HepG2 (cell line): Measurements from ENCODE around the gene SAMD4A. TPM values are rescaled to one million over a fixed set of nuclear protein-coding genes. Genes with fewer than 3 reads are reported as not detected.
A peak's percentile ranks its signal among the peaks of the same experiment; 100 is the strongest.

ENCODE experiments used
- CHCHD3 ChIP-seq: sonication (generic); formaldehyde crosslinking; IDR thresholded peaks from 2 replicates; pipeline ENCODE4 v1.8.0; 2022; ENCODE audit warnings: mild to moderate bottlenecking, missing genetic modification reagents, moderate library complexity
- ELF3 ChIP-seq: IDR thresholded peaks from 2 replicates; pipeline ENCODE4 v1.6.1; 2016; ENCODE audit warnings: missing genetic modification reagents, missing compliant biosample characterization
- ERF ChIP-seq: IDR thresholded peaks from 2 replicates; pipeline ENCODE4 v1.6.1; 2018; ENCODE audit warnings: missing biosample characterization, missing genetic modification reagents
- GLI4 ChIP-seq: sonication (generic); formaldehyde crosslinking; IDR thresholded peaks from 2 replicates; pipeline ENCODE4 v1.5.1; 2020; ENCODE audit warnings: missing genetic modification reagents, mild to moderate bottlenecking, moderate library complexity, borderline replicate concordance
- HMG20A ChIP-seq: IDR thresholded peaks from 2 replicates; pipeline ENCODE4 v1.6.1; 2016; ENCODE audit warnings: borderline replicate concordance
- KAT2B ChIP-seq: fragments of 150-350 bp; IDR thresholded peaks from 2 replicates; pipeline ENCODE4 v1.6.1; 2014; ENCODE audit warnings: low read depth, low read length, borderline replicate concordance
- KAT7 ChIP-seq: IDR thresholded peaks from 2 replicates; pipeline ENCODE4 v1.6.1; 2018; ENCODE audit warnings: borderline replicate concordance, missing compliant biosample characterization
- MEIS1 ChIP-seq: sonication (generic); formaldehyde crosslinking; IDR thresholded peaks from 2 replicates; pipeline ENCODE4 v1.9.0; 2021; ENCODE audit warnings: mild to moderate bottlenecking, missing genetic modification reagents, moderate library complexity, borderline replicate concordance
- POLR2AphosphoS2 ChIP-seq: IDR thresholded peaks from 2 replicates; pipeline ENCODE4 v1.6.1; 2011; ENCODE audit warnings: low read depth, low read length, improper control_type of control experiment
- RARA ChIP-seq: IDR thresholded peaks from 2 replicates; pipeline ENCODE4 v1.6.1; 2016; ENCODE audit warnings: missing genetic modification reagents, missing compliant biosample characterization
- REL ChIP-seq: sonication (generic); formaldehyde crosslinking; conservative IDR thresholded peaks from 2 replicates; pipeline ENCODE4 v1.8.0; 2022; ENCODE audit warnings: mild to moderate bottlenecking, missing genetic modification reagents, moderate library complexity
- RXRB ChIP-seq: IDR thresholded peaks from 2 replicates; pipeline ENCODE4 v1.6.1; 2016; ENCODE audit warnings: borderline replicate concordance, missing genetic modification reagents, missing compliant biosample characterization
- SRSF4 ChIP-seq: fragments of 200-400 bp; formaldehyde crosslinking; IDR thresholded peaks from one replicate; pipeline ENCODE4 v1.6.1; 2018; ENCODE audit warnings: mild to moderate bottlenecking, low read depth, low read length, moderate library complexity; ENCODE audit not compliant: poor library complexity, severe bottlenecking
- TOE1 ChIP-seq: sonication (generic); formaldehyde crosslinking; IDR thresholded peaks from 2 replicates; pipeline ENCODE4 v1.4.0; 2020; ENCODE audit warnings: mild to moderate bottlenecking, missing genetic modification reagents
- ZBTB3 ChIP-seq: sonication (generic); formaldehyde crosslinking; IDR thresholded peaks from 2 replicates; pipeline ENCODE4 v1.4.0; 2020; ENCODE audit warnings: low read depth, mild to moderate bottlenecking, moderate library complexity, missing genetic modification reagents, borderline replicate concordance
- ZBTB8A ChIP-seq: sonication (generic); formaldehyde crosslinking; IDR thresholded peaks from 2 replicates; pipeline ENCODE4 v1.4.0; 2020; ENCODE audit warnings: mild to moderate bottlenecking, low read depth, missing genetic modification reagents, borderline replicate concordance
- ZNF510 ChIP-seq: sonication (generic); formaldehyde crosslinking; IDR thresholded peaks from 2 replicates; pipeline ENCODE4 v1.4.0; 2020; ENCODE audit warnings: low read depth, mild to moderate bottlenecking, missing genetic modification reagents
- ZNF616 ChIP-seq: sonication (generic); formaldehyde crosslinking; IDR thresholded peaks from 2 replicates; pipeline ENCODE4 v1.5.0; 2020; ENCODE audit warnings: low read depth, mild to moderate bottlenecking, missing genetic modification reagents
- ZNF670 ChIP-seq: sonication (generic); formaldehyde crosslinking; IDR thresholded peaks from 2 replicates; pipeline ENCODE4 v1.8.0; 2022; ENCODE audit warnings: mild to moderate bottlenecking, missing genetic modification reagents, borderline replicate concordance
- polyA plus RNA-seq, 8 experiments: library from polyadenylated mRNA; depleted of rRNA in 3 of 8; stranded (reverse) in 7 of 8; unstranded in 1 of 8; fragments of >200 nt; fragmentation: Illumina TruSeq in 4 of 8; extraction: Trizol in 4 of 8; gene quantifications; 2 replicates each; pipeline versions ENCODE4 v1.2.1 to v1.2.3, GENCODE V29; 2011 to 2016; ENCODE audit warnings: low read depth in 4 of 8, missing spikeins in 1 of 8, mixed read lengths in 1 of 8; ENCODE audit not compliant: insufficient read depth in 1 of 8
- total RNA-seq, 5 experiments: library from RNA; depleted of rRNA; stranded (reverse); fragments of >200 nt; fragmentation: Illumina TruSeq; extraction: Trizol; gene quantifications; 2 replicates each; pipeline ENCODE4 v1.2.3, GENCODE V29; 2016; ENCODE audit warnings: low read depth in 1 of 5
- TF ChIP-seq, protein P1 (sequence below): sonication (generic); formaldehyde crosslinking; IDR thresholded peaks from 2 replicates; pipeline ENCODE4 v1.5.1; 2020; ENCODE audit warnings: mild to moderate bottlenecking, missing genetic modification reagents
- TF ChIP-seq, protein P2 (sequence below): sonication (generic); formaldehyde crosslinking; IDR thresholded peaks from 2 replicates; pipeline ENCODE4 v1.5.0; 2020; ENCODE audit warnings: mild to moderate bottlenecking, missing genetic modification reagents, moderate library complexity
- TF ChIP-seq, protein P3 (sequence below): sonication (generic); formaldehyde crosslinking; IDR thresholded peaks from 2 replicates; pipeline ENCODE4 v1.8.0; 2022; ENCODE audit warnings: mild to moderate bottlenecking, missing genetic modification reagents, borderline replicate concordance
- TF ChIP-seq, protein P4 (sequence below): fragments of 450-650 bp; IDR thresholded peaks from 2 replicates; pipeline ENCODE4 v1.6.1; 2016

Gene SAMD4A
- total and polyA plus RNA-seq, 2 of the 13 experiments (the other 11 are each of a cell fraction or from before 2014, with no cell fraction given), result 11.8 to 13.0 TPM

DNA sequence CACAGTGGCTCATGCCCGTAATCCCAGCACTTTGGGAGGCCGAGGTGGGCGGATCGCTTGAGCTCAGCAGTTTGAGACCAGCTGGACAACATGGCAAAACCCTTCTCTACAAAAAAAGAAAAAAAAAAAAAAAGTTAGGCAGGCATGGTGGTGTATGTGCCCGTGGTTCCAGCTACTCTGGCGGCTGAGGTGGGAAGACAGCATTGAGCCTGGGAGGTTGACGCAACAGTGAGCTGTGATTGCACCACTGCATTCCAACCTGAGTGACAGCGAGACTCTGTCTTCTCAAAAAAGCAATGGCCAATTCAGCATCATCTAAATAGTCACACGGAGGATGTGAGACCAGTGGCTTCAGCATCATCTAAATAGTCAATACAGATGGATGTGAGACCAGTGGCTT lies 10.4 kb upstream of the SAMD4A start (continued):
- TF ChIP-seq POLR2AphosphoS2 (no peak), ELF3 (no peak), REL (CRISPR knock-in tag) (no peak), CHCHD3 (CRISPR knock-in tag) (no peak), ZNF510 (no peak), KAT2B (no peak), SRSF4 (no peak), ZBTB3 (CRISPR knock-in tag) (no peak), ZNF616 (CRISPR knock-in tag) (no peak), HMG20A (peak; percentile 49), GLI4 (CRISPR knock-in tag) (no peak), ERF (CRISPR knock-in tag) (no peak), RARA (CRISPR knock-in tag) (peak; percentile 24; the same call in 1 of the 2 replicates), TOE1 (CRISPR knock-in tag) (no peak), ZBTB8A (CRISPR knock-in tag) (no peak), KAT7 (no peak), MEIS1 (CRISPR knock-in tag) (no peak), RXRB (CRISPR knock-in tag) (0 out of 2 replicates have a peak, but pooled peaks have one; percentile 49), ZNF670 (CRISPR knock-in tag) (no peak)
- TF ChIP-seq, protein P1, sequence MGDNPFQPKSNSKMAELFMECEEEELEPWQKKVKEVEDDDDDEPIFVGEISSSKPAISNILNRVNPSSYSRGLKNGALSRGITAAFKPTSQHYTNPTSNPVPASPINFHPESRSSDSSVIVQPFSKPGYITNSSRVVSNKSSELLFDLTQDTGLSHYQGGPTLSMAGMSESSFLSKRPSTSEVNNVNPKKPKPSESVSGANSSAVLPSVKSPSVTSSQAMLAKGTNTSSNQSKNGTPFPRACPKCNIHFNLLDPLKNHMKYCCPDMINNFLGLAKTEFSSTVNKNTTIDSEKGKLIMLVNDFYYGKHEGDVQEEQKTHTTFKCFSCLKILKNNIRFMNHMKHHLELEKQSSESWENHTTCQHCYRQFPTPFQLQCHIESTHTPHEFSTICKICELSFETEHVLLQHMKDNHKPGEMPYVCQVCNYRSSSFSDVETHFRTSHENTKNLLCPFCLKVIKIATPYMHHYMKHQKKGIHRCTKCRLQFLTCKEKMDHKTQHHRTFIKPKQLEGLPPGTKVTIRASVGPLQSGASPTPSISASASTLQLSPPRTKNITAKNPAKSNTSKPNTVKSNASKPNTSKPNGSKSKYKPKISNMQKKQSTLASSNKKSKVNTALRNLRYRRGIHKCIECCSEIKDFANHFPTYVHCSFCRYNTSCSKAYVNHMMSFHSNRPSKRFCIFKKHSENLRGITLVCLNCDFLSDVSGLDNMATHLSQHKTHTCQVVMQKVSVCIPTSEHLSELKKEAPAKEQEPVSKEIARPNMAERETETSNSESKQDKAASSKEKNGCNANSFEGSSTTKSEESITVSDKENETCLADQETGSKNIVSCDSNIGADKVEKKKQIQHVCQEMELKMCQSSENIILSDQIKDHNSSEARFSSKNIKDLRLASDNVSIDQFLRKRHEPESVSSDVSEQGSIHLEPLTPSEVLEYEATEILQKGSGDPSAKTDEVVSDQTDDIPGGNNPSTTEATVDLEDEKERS (CRISPR knock-in tag), result no peak
- TF ChIP-seq, protein P2, sequence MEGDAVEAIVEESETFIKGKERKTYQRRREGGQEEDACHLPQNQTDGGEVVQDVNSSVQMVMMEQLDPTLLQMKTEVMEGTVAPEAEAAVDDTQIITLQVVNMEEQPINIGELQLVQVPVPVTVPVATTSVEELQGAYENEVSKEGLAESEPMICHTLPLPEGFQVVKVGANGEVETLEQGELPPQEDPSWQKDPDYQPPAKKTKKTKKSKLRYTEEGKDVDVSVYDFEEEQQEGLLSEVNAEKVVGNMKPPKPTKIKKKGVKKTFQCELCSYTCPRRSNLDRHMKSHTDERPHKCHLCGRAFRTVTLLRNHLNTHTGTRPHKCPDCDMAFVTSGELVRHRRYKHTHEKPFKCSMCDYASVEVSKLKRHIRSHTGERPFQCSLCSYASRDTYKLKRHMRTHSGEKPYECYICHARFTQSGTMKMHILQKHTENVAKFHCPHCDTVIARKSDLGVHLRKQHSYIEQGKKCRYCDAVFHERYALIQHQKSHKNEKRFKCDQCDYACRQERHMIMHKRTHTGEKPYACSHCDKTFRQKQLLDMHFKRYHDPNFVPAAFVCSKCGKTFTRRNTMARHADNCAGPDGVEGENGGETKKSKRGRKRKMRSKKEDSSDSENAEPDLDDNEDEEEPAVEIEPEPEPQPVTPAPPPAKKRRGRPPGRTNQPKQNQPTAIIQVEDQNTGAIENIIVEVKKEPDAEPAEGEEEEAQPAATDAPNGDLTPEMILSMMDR (CRISPR knock-in tag), result no peak
- TF ChIP-seq, protein P3, sequence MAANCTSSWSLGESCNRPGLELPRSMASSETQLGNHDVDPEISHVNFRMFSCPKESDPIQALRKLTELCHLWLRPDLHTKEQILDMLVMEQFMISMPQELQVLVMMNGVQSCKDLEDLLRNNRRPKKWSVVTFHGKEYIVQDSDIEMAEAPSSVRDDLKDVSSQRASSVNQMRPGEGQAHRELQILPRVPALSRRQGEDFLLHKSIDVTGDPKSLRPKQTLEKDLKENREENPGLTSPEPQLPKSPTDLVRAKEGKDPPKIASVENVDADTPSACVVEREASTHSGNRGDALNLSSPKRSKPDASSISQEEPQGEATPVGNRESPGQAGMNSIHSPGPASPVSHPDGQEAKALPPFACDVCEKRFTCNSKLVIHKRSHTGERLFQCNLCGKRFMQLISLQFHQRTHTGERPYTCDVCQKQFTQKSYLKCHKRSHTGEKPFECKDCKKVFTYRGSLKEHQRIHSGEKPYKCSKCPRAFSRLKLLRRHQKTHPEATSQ (CRISPR knock-in tag), result no peak
- TF ChIP-seq, protein P4, sequence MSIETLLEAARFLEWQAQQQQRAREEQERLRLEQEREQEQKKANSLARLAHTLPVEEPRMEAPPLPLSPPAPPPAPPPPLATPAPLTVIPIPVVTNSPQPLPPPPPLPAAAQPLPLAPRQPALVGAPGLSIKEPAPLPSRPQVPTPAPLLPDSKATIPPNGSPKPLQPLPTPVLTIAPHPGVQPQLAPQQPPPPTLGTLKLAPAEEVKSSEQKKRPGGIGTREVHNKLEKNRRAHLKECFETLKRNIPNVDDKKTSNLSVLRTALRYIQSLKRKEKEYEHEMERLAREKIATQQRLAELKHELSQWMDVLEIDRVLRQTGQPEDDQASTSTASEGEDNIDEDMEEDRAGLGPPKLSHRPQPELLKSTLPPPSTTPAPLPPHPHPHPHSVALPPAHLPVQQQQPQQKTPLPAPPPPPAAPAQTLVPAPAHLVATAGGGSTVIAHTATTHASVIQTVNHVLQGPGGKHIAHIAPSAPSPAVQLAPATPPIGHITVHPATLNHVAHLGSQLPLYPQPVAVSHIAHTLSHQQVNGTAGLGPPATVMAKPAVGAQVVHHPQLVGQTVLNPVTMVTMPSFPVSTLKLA, result no peak
